Fibroblast of lung (primary cell): ENCODE data around the gene SLC12A6. TPM values are rescaled to one million over a fixed set of nuclear protein-coding genes. Genes with fewer than 3 reads are reported as not detected.

Experiments
- DNase-seq, 2 donors: peaks; one replicate each; pipeline versions ENCODE4 v3.0.0 to v3.0.0-alpha.2; 2010; ENCODE audit warnings: low read depth in 2 of 2
- H2AFZ ChIP-seq: 2 replicates; pipeline ENCODE4 v1.5.1; 2012; ENCODE audit warnings: low read length, control low read depth, inconsistent platforms
- H3K27ac ChIP-seq: 2 replicates; pipeline ENCODE4 v1.5.1; 2011; ENCODE audit warnings: low read length, control low read depth; ENCODE audit not compliant: insufficient read depth
- H3K27me3 ChIP-seq: 2 replicates; pipeline ENCODE4 v1.5.1; 2011; ENCODE audit warnings: mild to moderate bottlenecking, low read length; ENCODE audit not compliant: control insufficient read depth, insufficient read depth
- H3K36me3 ChIP-seq: 2 replicates; pipeline ENCODE4 v1.5.1; 2011; ENCODE audit warnings: low read length; ENCODE audit not compliant: control insufficient read depth, insufficient read depth
- H3K4me1 ChIP-seq: 2 replicates; pipeline ENCODE4 v1.5.1; 2011; ENCODE audit warnings: low read length; ENCODE audit not compliant: control insufficient read depth, insufficient read depth; ENCODE audit errors: extremely low read depth
- H3K4me2 ChIP-seq: 2 replicates; pipeline ENCODE4 v1.5.1; 2011; ENCODE audit warnings: low read length, control low read depth; ENCODE audit not compliant: insufficient read depth; ENCODE audit errors: extremely low read depth
- H3K4me3 ChIP-seq, 4 experiments: fragments of 200-600 bp in 1 of 4; sonication (generic) in 1 of 4; replicated peaks in 1 of 4; 2 replicates each; pipeline ENCODE4 v1.5.1; 2011 to 2016; ENCODE audit warnings: low read length in 4 of 4, low read depth in 3 of 4, mild to moderate bottlenecking in 3 of 4, control low read depth in 2 of 4, inconsistent platforms in 1 of 4, mixed read lengths in 1 of 4; ENCODE audit not compliant: insufficient read depth in 1 of 4; ENCODE audit errors: control extremely low read depth in 1 of 4
- H3K79me2 ChIP-seq: 2 replicates; pipeline ENCODE4 v1.5.1; 2012; ENCODE audit warnings: mild to moderate bottlenecking, low read length, inconsistent platforms; ENCODE audit not compliant: control insufficient read depth, insufficient read depth
- H3K9ac ChIP-seq: 2 replicates; pipeline ENCODE4 v1.5.1; 2011; ENCODE audit warnings: mild to moderate bottlenecking, low read length, control low read depth; ENCODE audit not compliant: insufficient read depth
- H3K9me3 ChIP-seq: 2 replicates; pipeline ENCODE4 v1.5.1; 2012; ENCODE audit warnings: low read depth, low read length; ENCODE audit not compliant: control insufficient read depth, insufficient read depth
- H4K20me1 ChIP-seq: 2 replicates; pipeline ENCODE4 v1.5.1; 2011; ENCODE audit warnings: low read length; ENCODE audit not compliant: control insufficient read depth, insufficient read depth; ENCODE audit errors: extremely low read depth
- CTCF ChIP-seq, 2 donors: IDR thresholded peaks in 1 of 2; conservative IDR thresholded peaks in 1 of 2; 1 replicate in 1 of 2; 2 replicates in 1 of 2; pipeline ENCODE4 v1.5.1; 2011 to 2012; ENCODE audit warnings: low read length in 2 of 2, control low read depth in 1 of 2, inconsistent platforms in 1 of 2, low read depth in 1 of 2, mild to moderate bottlenecking in 1 of 2
- EZH2 ChIP-seq: IDR thresholded peaks from 2 replicates; pipeline ENCODE4 v1.5.1; 2012; ENCODE audit warnings: low read length, control low read depth, mild to moderate bottlenecking; ENCODE audit errors: missing control alignments
- polyA plus RNA-seq, 2 donors: library from polyadenylated mRNA; depleted of rRNA in 1 of 2; stranded (reverse) in 1 of 2; unstranded in 1 of 2; fragments of >200 nt; gene quantifications; 2 replicates each; pipeline ENCODE4 v1.2.1, GENCODE V29; 2011 to 2012; ENCODE audit warnings: missing spikeins in 1 of 2
- total RNA-seq: library from RNA; depleted of rRNA; stranded (reverse); fragments of >200 nt; gene quantifications from 2 replicates; pipeline ENCODE4 v1.2.1, GENCODE V29; 2014

Gene SLC12A6
- total and polyA plus RNA-seq, 2 donors (not counting 1 experiment from before 2014, with no cell fraction given), result 19.2 to 26.9 TPM

- no peak overlapping the region for H3K4me3 ChIP-seq
- no peak overlapping the region for H3K4me2 ChIP-seq
- no peak overlapping the region for H3K27ac ChIP-seq
- TF ChIP-seq EZH2 (no peak), CTCF (conservative IDR thresholded peaks at IDR 0.05 in 1 of 2, IDR thresholded peaks at IDR 0.05 in 1 of 2; ENCODE audit: low read depth in 1 of 2, low read length in 2 of 2) (no peak)
- H3K9me3 ChIP-seq, result no peaks in the 10 kb centered on the region
- no peaks in the 10 kb centered on the region for H3K36me3 ChIP-seq
- peak; percentile 82 to 86 for DNase-seq
- no peak overlapping the region for H3K9ac ChIP-seq
- no peaks in the 10 kb centered on the region for H3K27me3 ChIP-seq
- peaks cover 2% of the 10 kb centered on the region for H3K4me1 ChIP-seq
- no peak overlapping the region for H2AFZ ChIP-seq
- H3K79me2 ChIP-seq, result no peaks in the 10 kb centered on the region
- no peaks in the 10 kb centered on the region for H4K20me1 ChIP-seq
These were observed 33.0 kb downstream of the SLC12A6 start for GRCh38 chr15:34304613-34305012.

GRCh38 chr15:34301058-34301457 is 36.5 kb downstream of the SLC12A6 start:
- Histone ChIP-seq H3K4me2 (no peak overlapping the region), H3K9ac (no peak overlapping the region), H3K9me3 (no peaks in the 10 kb centered on the region), H3K27me3 (no peaks in the 10 kb centered on the region), H3K4me1 (no peaks in the 10 kb centered on the region), H2AFZ (no peak overlapping the region), H3K36me3 (no peaks in the 10 kb centered on the region), H4K20me1 (no peaks in the 10 kb centered on the region), H3K4me3 (no peak overlapping the region), H3K79me2 (no peaks in the 10 kb centered on the region), H3K27ac (no peak overlapping the region)
- no peak for DNase-seq
- TF ChIP-seq EZH2, result no peak
- no peak for TF ChIP-seq CTCF (conservative IDR thresholded peaks at IDR 0.05 in 1 of 2, IDR thresholded peaks at IDR 0.05 in 1 of 2; ENCODE audit: low read depth in 1 of 2, low read length in 2 of 2)

- H3K4me3 ChIP-seq, result no peak overlapping the region
- no peak overlapping the region for H3K27ac ChIP-seq
- H2AFZ ChIP-seq, result no peak overlapping the region
- peak overlapping the region; percentile 13 for H3K4me2 ChIP-seq
- H3K27me3 ChIP-seq, result no peaks in the 10 kb centered on the region
- H3K79me2 ChIP-seq, result no peaks in the 10 kb centered on the region
- TF ChIP-seq CTCF (conservative IDR thresholded peaks at IDR 0.05 in 1 of 2, IDR thresholded peaks at IDR 0.05 in 1 of 2; ENCODE audit: low read depth in 1 of 2, low read length in 2 of 2) (no peak), EZH2 (no peak)
- H4K20me1 ChIP-seq, result no peaks in the 10 kb centered on the region
- peak in 1 of 2 donors; percentile 28 for DNase-seq
- no peak overlapping the region for H3K9ac ChIP-seq
- no peaks in the 10 kb centered on the region for H3K36me3 ChIP-seq
- no peaks in the 10 kb centered on the region for H3K9me3 ChIP-seq
- no peaks in the 10 kb centered on the region for H3K4me1 ChIP-seq
These were observed 40.5 kb downstream of the SLC12A6 start for GRCh38 chr15:34297059-34297458.
